Karpas-422 (cell line): ENCODE data around the gene ARHGEF19. TPM values are rescaled to one million over a fixed set of nuclear protein-coding genes. Genes with fewer than 3 reads are reported as not detected.

ENCODE experiments used
- DNase-seq: peaks from one replicate; pipeline ENCODE4 v3.0.0-alpha.2; 2015
- H2AFZ ChIP-seq: fragments of 200-600 bp; sonication (generic); 2 replicates; pipeline ENCODE4 v1.6.1; 2014; ENCODE audit warnings: antibody characterized with exemption, low read length, mixed read lengths
- H3K27ac ChIP-seq: fragments of 200-600 bp; sonication (generic); 2 replicates; pipeline ENCODE4 v1.5.1; 2014; ENCODE audit warnings: mild to moderate bottlenecking, low read length, moderate library complexity
- H3K27me3 ChIP-seq: fragments of 200-600 bp; sonication (generic); 2 replicates; pipeline ENCODE4 v1.6.1; 2014; ENCODE audit warnings: low read length, mixed read lengths
- H3K36me3 ChIP-seq: fragments of 200-600 bp; sonication (generic); 2 replicates; pipeline ENCODE4 v1.6.1; 2014; ENCODE audit warnings: low read length, mixed read lengths; ENCODE audit not compliant: insufficient read depth
- H3K4me1 ChIP-seq: fragments of 200-600 bp; sonication (generic); 2 replicates; pipeline ENCODE4 v1.6.1; 2014; ENCODE audit warnings: mild to moderate bottlenecking, low read length, mixed read lengths
- H3K4me2 ChIP-seq: fragments of 200-600 bp; sonication (generic); 2 replicates; pipeline ENCODE4 v1.6.1; 2014; ENCODE audit warnings: low read length, low read depth, mild to moderate bottlenecking; ENCODE audit not compliant: poor library complexity, severe bottlenecking
- H3K4me3 ChIP-seq: fragments of 200-600 bp; sonication (generic); 2 replicates; pipeline ENCODE4 v1.5.1; 2014; ENCODE audit warnings: mild to moderate bottlenecking, antibody characterized with exemption, low read length, mixed read lengths
- H3K79me2 ChIP-seq: fragments of 200-600 bp; sonication (generic); 2 replicates; pipeline ENCODE4 v1.6.1; 2014; ENCODE audit warnings: mild to moderate bottlenecking, low read length, mixed read lengths
- H3K9ac ChIP-seq: fragments of 200-600 bp; sonication (generic); 2 replicates; pipeline ENCODE4 v1.6.0; 2014; ENCODE audit warnings: low read length
- H3K9me2 ChIP-seq: fragments of 200-600 bp; sonication (generic), shearing (Covaris generic); replicated peaks from 2 replicates; pipeline ENCODE4 v1.6.0; 2014; ENCODE audit warnings: mild to moderate bottlenecking, low read length, moderate library complexity; ENCODE audit not compliant: insufficient read depth
- H3K9me3 ChIP-seq: fragments of 300-700, 200-600 bp; sonication (generic); 2 replicates; pipeline ENCODE4 v1.6.1; 2014; ENCODE audit warnings: low read length, mixed read lengths
- H4K20me1 ChIP-seq: fragments of 200-600 bp; sonication (generic); 2 replicates; pipeline ENCODE4 v1.6.1; 2014; ENCODE audit warnings: mild to moderate bottlenecking, antibody characterized with exemption, low read length, low read depth; ENCODE audit not compliant: insufficient read depth
- total RNA-seq: library from RNA; depleted of rRNA; stranded (reverse); fragments of >200 nt; shearing (Covaris generic); gene quantifications from 2 replicates; pipeline ENCODE4 v1.2.3, GENCODE V29; 2014; ENCODE audit warnings: low replicate concordance

Gene ARHGEF19
- total RNA-seq, 1 experiment from 2014 or later, result 2.5 TPM

DNA sequence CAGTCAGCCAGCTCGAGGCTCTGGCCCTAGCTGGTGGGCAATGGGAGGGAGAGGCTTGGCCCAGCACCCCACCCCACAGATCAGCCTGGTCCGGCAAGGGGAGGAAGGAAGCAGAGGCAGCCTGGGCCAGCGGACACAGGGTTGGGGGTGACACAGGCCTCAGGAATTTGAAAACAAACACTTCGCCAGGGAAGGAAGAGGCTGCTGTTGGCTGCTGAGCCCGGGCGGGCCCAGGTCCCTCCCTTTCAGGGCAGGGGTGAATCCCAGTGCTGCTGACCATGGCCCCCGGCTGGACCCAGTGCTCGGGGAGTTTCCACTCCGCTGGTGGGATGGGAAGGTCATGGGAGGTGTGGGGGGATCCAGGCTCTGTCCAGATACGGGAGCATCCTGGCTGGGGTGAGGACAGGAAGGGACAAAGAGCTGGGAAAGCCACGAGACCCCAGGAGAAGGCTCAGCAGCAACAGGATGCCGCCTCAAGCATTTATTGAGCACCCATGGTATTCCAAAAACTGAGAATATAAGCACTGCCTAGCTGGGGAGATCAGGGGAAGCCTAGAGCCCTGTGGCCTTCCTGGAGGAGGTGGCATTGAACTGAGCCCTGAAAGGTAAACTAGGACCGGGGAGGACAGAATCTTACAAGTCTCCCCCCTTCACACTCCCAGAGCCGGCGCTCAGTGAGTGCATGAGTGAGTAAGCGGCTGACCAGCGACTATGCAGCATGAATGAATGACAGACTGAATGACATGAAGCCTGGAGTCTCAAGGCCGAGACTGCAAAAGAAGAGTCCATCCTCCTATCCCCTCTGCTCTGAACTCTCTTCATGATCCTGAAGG, 30.3 kb downstream of the ARHGEF19 start:
- Histone ChIP-seq H3K9me3 (no peaks in the 10 kb centered on the region), H4K20me1 (no peaks in the 10 kb centered on the region), H2AFZ (no peak overlapping the region), H3K4me2 (no peak overlapping the region), H3K4me1 (no peaks in the 10 kb centered on the region), H3K4me3 (no peak overlapping the region), H3K36me3 (no peaks in the 10 kb centered on the region), H3K27me3 (no peaks in the 10 kb centered on the region), H3K27ac (no peak overlapping the region), H3K9me2 (no peaks in the 10 kb centered on the region), H3K79me2 (no peaks in the 10 kb centered on the region), H3K9ac (no peak overlapping the region)
- no peak for DNase-seq

DNA sequence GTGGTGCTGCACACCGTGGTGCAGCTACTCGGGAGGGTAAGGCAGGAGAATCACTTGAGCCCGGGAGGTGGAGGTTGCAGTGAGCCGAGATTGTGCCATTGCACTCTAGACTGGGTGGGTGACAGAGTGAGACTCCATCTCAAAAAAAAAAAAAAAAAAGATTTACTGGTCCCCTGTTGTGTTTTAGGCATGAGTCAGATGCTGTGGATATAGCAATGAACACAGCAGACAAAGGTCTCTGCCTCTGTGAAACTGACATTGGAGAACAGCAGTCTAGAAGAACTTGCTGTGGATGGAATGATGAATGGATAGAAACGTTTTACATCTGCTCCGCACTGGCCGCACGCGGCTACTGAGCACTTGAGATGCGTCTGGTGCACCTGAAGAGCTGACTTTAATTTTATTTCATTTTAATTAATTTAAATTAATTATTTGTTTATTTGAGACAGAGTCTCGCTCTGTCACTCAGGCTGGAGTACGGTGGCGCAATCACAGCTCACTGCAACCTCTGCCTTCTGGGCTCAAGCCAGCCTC, 32.1 kb downstream of the ARHGEF19 start:
- Histone ChIP-seq H3K9me3 (no peaks in the 10 kb centered on the region), H3K36me3 (no peaks in the 10 kb centered on the region), H3K27ac (no peak overlapping the region), H3K4me1 (no peaks in the 10 kb centered on the region), H2AFZ (no peak overlapping the region), H3K4me2 (no peak overlapping the region), H3K4me3 (no peak overlapping the region), H3K9me2 (no peaks in the 10 kb centered on the region), H3K9ac (no peak overlapping the region), H4K20me1 (no peaks in the 10 kb centered on the region), H3K27me3 (no peaks in the 10 kb centered on the region), H3K79me2 (no peaks in the 10 kb centered on the region)
- no peak for DNase-seq

- no peak overlapping the region for H2AFZ ChIP-seq
- H3K9me3 ChIP-seq, result no peaks in the 10 kb centered on the region
- no peak overlapping the region for H3K4me2 ChIP-seq
- H3K27me3 ChIP-seq, result no peaks in the 10 kb centered on the region
- H4K20me1 ChIP-seq, result no peaks in the 10 kb centered on the region
- H3K4me1 ChIP-seq, result no peaks in the 10 kb centered on the region
- no peaks in the 10 kb centered on the region for H3K36me3 ChIP-seq
- H3K9ac ChIP-seq, result no peak overlapping the region
- no peak for DNase-seq
- no peaks in the 10 kb centered on the region for H3K79me2 ChIP-seq
- H3K9me2 ChIP-seq, result no peaks in the 10 kb centered on the region
- H3K4me3 ChIP-seq, result no peak overlapping the region
- no peak overlapping the region for H3K27ac ChIP-seq
Observed at GRCh38 chr1:16178596-16179497, 33.6 kb downstream of the ARHGEF19 start.

DNA sequence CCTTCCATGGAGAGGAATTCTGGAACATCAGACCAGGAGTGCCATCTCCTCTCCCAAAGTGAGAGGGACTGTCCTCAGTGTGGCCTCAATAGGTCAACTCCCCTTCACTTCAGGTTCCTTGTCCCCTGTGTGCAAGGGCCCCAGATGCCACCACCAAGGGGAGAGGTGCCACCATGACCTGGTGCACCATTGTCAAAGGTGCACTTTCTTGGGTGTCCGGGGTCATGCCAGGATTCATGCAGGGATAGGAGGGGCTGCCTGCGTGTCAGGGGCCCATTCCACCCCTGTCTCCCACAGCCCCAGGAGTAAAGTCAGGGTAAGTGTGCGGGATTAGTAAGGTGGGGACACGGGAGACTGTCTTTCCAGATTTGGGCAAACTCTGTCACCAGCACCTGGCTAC, 35.1 kb downstream of the ARHGEF19 start:
- Histone ChIP-seq H3K79me2 (no peaks in the 10 kb centered on the region), H3K4me1 (no peaks in the 10 kb centered on the region), H3K9ac (no peak overlapping the region), H3K27ac (no peak overlapping the region), H3K4me3 (no peak overlapping the region), H2AFZ (no peak overlapping the region), H3K4me2 (no peak overlapping the region), H4K20me1 (no peaks in the 10 kb centered on the region), H3K9me2 (no peaks in the 10 kb centered on the region), H3K27me3 (no peaks in the 10 kb centered on the region), H3K9me3 (no peaks in the 10 kb centered on the region), H3K36me3 (no peaks in the 10 kb centered on the region)
- no peak for DNase-seq

- Histone ChIP-seq H3K27ac (no peak overlapping the region), H2AFZ (no peak overlapping the region), H3K27me3 (no peaks in the 10 kb centered on the region), H4K20me1 (no peaks in the 10 kb centered on the region), H3K9me3 (no peaks in the 10 kb centered on the region), H3K4me1 (no peaks in the 10 kb centered on the region), H3K4me3 (no peak overlapping the region), H3K4me2 (no peak overlapping the region), H3K9me2 (no peaks in the 10 kb centered on the region), H3K79me2 (no peaks in the 10 kb centered on the region), H3K36me3 (no peaks in the 10 kb centered on the region), H3K9ac (no peak overlapping the region)
- DNase-seq, result no peak
Observed at GRCh38 chr1:16176653-16177052, 35.8 kb downstream of the ARHGEF19 start.

DNA sequence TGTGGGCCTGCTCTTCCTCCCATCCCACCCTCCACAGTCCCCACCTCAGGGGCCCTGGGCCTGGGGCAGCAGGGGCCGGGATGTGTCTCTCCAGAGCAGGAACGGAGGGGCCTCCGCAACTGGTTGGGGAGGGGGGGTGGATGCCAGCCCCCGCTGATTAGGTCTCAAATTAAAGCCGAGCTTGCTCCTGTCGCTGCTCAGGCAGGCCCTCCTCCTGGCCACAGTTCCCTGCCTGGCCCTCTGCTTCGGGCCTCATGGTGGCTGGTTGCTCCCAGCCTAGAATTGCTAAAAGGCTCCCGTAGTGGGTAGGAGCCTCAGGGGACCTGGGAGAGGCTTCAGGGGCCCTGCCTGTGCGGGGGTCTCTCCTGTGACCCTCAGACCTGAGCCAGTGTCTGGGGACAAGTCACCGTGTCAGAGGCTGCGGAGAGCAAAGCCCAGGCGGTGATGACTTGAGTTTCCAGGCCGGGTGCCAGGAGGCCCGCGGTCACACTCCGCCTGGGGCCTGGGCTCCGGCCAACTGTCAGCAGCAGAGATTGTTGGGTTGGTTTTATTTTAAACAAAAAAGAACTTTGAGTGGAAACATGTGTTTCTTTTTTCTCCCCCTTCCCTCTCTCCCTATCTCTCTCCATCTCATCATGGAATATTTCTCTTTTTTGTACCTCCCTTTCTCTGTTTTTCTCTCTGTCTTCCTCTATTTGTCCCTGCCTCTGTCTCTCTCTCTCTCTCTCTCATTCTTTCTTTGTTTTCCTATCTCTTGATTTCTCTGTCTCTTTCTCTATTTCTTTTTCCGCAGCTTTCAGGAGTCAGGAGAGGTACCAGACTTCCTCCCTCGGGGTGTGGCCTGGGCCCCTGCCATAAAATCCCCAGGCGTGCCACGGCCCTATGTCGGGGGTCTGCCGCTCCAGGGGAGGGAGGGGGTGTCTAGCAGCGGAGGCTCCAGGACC, 36.6 kb downstream of the ARHGEF19 start:
- H3K4me1 ChIP-seq, result no peaks in the 10 kb centered on the region
- no peak overlapping the region for H3K4me2 ChIP-seq
- H3K27me3 ChIP-seq, result no peaks in the 10 kb centered on the region
- no peaks in the 10 kb centered on the region for H3K9me3 ChIP-seq
- H2AFZ ChIP-seq, result no peak overlapping the region
- H3K9me2 ChIP-seq, result no peaks in the 10 kb centered on the region
- H3K4me3 ChIP-seq, result no peak overlapping the region
- H3K79me2 ChIP-seq, result no peaks in the 10 kb centered on the region
- no peak overlapping the region for H3K9ac ChIP-seq
- H3K36me3 ChIP-seq, result no peaks in the 10 kb centered on the region
- DNase-seq, result no peak
- H3K27ac ChIP-seq, result no peak overlapping the region
- H4K20me1 ChIP-seq, result no peaks in the 10 kb centered on the region; the same call in 1 of the 2 replicates

DNA sequence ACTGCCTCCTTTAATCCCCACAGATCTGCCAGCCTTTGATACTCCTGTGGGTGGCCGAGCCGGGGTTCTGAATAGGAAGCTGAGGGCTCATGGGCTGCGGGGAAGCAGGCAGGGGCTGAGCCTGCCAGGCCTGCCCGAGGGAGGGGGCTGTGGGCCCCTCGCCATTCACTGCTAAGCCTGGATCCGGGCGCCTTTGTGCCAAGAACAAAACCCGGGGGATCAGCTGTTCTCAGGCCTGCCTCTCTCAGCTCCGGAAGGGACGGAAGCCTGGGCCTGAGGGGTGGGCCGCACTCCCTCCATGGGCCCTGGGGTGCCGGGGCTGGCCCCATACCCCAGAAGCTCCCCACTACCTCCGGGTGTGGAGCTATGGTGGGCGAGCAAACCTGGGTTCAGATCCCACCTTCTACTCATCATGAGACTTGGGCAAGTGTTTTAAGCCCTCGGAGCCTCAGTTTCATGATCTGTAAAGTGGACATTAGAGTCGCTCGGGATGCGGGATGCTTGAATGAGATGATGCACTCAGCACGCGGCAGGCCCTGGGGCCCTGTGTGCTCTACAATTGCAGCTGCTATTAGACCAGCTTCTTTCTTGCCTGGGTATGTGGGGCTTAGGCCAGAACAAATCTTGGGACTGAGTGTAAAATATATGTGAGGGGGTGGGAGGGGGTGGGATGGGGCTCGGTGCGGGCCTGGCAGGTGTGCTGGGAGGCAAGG, 37.4 kb downstream of the ARHGEF19 start:
- no peaks in the 10 kb centered on the region for H3K36me3 ChIP-seq
- H3K79me2 ChIP-seq, result no peaks in the 10 kb centered on the region
- no peaks in the 10 kb centered on the region for H3K4me1 ChIP-seq
- no peaks in the 10 kb centered on the region for H3K9me3 ChIP-seq
- no peak for DNase-seq
- H3K4me2 ChIP-seq, result no peak overlapping the region
- no peaks in the 10 kb centered on the region; the same call in 1 of the 2 replicates for H4K20me1 ChIP-seq
- H3K9ac ChIP-seq, result no peak overlapping the region
- no peaks in the 10 kb centered on the region for H3K27me3 ChIP-seq
- no peak overlapping the region for H3K4me3 ChIP-seq
- no peak overlapping the region for H3K27ac ChIP-seq
- no peaks in the 10 kb centered on the region for H3K9me2 ChIP-seq
- no peak overlapping the region for H2AFZ ChIP-seq
